Mesothelial cell of epicardium (in vitro differentiated cells): ENCODE results near the gene FILIP1. TPM values are rescaled to one million over a fixed set of nuclear protein-coding genes. Genes with fewer than 3 reads are reported as not detected.

Source experiments
- DNase-seq, 2 experiments: peaks; one replicate each; pipeline ENCODE4 v3.0.0; 2021; ENCODE audit warnings: low spot score in 2 of 2; ENCODE audit not compliant: unreplicated experiment in 2 of 2
- H3K27ac Mint-ChIP-seq: 2 replicates; pipeline ENCODE4 v1.8.0; 2021; ENCODE audit warnings: mixed read lengths
- H3K27me3 Mint-ChIP-seq: 2 replicates; pipeline ENCODE4 v1.8.0; 2021; ENCODE audit warnings: low read depth, mixed read lengths
- H3K36me3 Mint-ChIP-seq: 2 replicates; pipeline ENCODE4 v1.8.0; 2021; ENCODE audit warnings: mixed read lengths
- H3K4me1 Mint-ChIP-seq: 2 replicates; pipeline ENCODE4 v1.8.0; 2021; ENCODE audit warnings: mixed read lengths
- H3K4me3 Mint-ChIP-seq: 2 replicates; pipeline ENCODE4 v1.8.0; 2021; ENCODE audit warnings: mild to moderate bottlenecking, moderate library complexity, mixed read lengths
- H3K9me3 Mint-ChIP-seq: 2 replicates; pipeline ENCODE4 v1.8.0; 2021; ENCODE audit warnings: mixed read lengths
- CTCF ChIP-seq: fragments of 200-600 bp; sonication (generic); IDR thresholded peaks from one replicate; pipeline ENCODE4 v1.5.0; 2021; ENCODE audit warnings: antibody characterized with exemption; ENCODE audit not compliant: unreplicated experiment
- total RNA-seq: library from RNA; stranded (reverse); gene quantifications from 3 replicates; pipeline ENCODE4 v1.2.1, GENCODE V29; 2021

The FILIP1 gene
- total RNA-seq, 1 donor from 2014 or later, result 11.3 TPM

GRCh38 chr6:75397171-75397570 lies 96.4 kb downstream of the FILIP1 start:
- Mint-ChIP-seq H3K4me3 (no peak overlapping the region), H3K36me3 (no peaks in the 10 kb centered on the region), H3K27ac (no peak overlapping the region), H3K27me3 (no peaks in the 10 kb centered on the region), H3K4me1 (peaks cover 28% of the 10 kb centered on the region), H3K9me3 (no peaks in the 10 kb centered on the region)
- no peak for DNase-seq
- TF ChIP-seq CTCF, result no peak

GRCh38 chr6:75396005-75396800 lies 97.4 kb downstream of the FILIP1 start:
- peak overlapping the region; percentile 7 for H3K27ac Mint-ChIP-seq
- H3K4me3 Mint-ChIP-seq, result no peak overlapping the region
- peaks cover 26% of the 10 kb centered on the region for H3K4me1 Mint-ChIP-seq

GRCh38 chr6:75393806-75394205 lies 99.8 kb downstream of the FILIP1 start:
- Mint-ChIP-seq H3K36me3 (peaks cover 1% of the 10 kb centered on the region), H3K4me1 (peaks cover 24% of the 10 kb centered on the region), H3K27me3 (no peaks in the 10 kb centered on the region), H3K4me3 (no peak overlapping the region), H3K27ac (no peak overlapping the region), H3K9me3 (peaks cover 4% of the 10 kb centered on the region)
- no peak for DNase-seq
- TF ChIP-seq CTCF, result no peak

More at GRCh38 chr6:75396005-75396800, 97.4 kb downstream of the FILIP1 start:
- no peak for TF ChIP-seq CTCF
- no peak for DNase-seq
- Mint-ChIP-seq H3K9me3 (no peaks in the 10 kb centered on the region), H3K36me3 (no peaks in the 10 kb centered on the region), H3K27me3 (no peaks in the 10 kb centered on the region)

GRCh38 chr6:75391276-75391675 lies 102.3 kb downstream of the FILIP1 start:
- peaks cover 5% of the 10 kb centered on the region for H3K36me3 Mint-ChIP-seq

GRCh38 chr6:75386050-75386770 lies 107.4 kb downstream of the FILIP1 start:
- H3K4me3 Mint-ChIP-seq, result no peak overlapping the region
- peaks cover 5% of the 10 kb centered on the region for H3K36me3 Mint-ChIP-seq
- no peak for DNase-seq
- no peak for TF ChIP-seq CTCF
- peaks cover 11% of the 10 kb centered on the region for H3K9me3 Mint-ChIP-seq
- H3K27me3 Mint-ChIP-seq, result no peaks in the 10 kb centered on the region
- H3K4me1 Mint-ChIP-seq, result peaks cover 28% of the 10 kb centered on the region
- no peak overlapping the region for H3K27ac Mint-ChIP-seq

More at GRCh38 chr6:75391276-75391675, 102.3 kb downstream of the FILIP1 start:
- Mint-ChIP-seq H3K9me3 (peaks cover 11% of the 10 kb centered on the region), H3K4me1 (peaks cover 8% of the 10 kb centered on the region), H3K4me3 (no peak overlapping the region), H3K27ac (no peak overlapping the region), H3K27me3 (no peaks in the 10 kb centered on the region)
- no peak for DNase-seq
- TF ChIP-seq CTCF, result no peak
